ENCODE data around the gene ABHD18. TPM values are rescaled to one million over a fixed set of nuclear protein-coding genes. Genes with fewer than 3 reads are reported as not detected.

Gene ABHD18
- 8.3 and 10.1 TPM in 2 replicates for total RNA-seq

DNA sequence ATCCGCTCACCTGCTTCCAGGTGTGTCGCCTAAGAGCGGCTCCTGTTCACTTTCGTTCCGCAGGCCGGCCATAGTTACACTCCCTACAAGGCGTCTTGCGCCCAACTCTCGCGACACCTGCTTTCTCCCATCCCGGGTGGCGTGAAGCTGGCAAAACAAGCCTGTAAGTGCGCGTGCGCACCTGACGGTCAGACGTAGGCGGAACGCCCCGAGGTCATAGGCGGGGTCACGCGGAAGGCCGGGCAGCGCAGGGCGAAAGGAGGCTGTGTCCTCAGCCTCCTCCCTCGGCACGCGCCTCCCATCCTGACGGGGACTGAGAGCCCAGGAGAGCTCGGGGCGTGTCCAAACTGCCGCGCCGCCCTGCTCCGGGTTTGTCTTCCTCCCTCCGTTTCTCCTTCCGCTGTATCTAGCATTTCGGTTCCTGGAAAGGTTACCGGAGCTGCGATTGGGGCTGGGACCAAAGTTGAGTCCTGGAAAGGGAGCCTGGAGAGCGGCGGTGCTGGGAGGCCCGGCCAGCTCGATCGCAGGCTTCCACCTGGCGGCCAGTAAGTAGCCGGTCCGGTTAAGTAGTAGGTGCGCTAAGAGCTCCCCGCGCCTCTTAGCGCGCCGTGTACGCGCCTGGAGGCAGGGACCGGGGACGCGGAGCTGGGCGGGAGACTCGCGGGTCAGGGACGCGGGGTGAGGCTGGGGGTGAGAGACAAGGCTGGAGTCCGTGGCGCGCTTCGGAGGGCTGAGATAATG, at the start of gene ABHD18, which contains the start of gene MFSD8:
Gene ABHD18, plus strand, starts transcription at position 345 of the 741 bp plus-strand sequence. CDS start 17,550 bp downstream, outside the sequence.
Gene MFSD8, minus strand, starts transcription at position 112 of the 741 bp plus-strand sequence. Its CDS starts 40 bp downstream, at position 72.
- Histone ChIP-seq H2AFZ (ENCODE audit: low read length) (peak within 1 kb of the TSS; percentile 100), H3K27ac (ENCODE audit: low read depth, low read length) (peak within 1 kb of the TSS; percentile 89), H3K36me3 (ENCODE audit: insufficient read depth, low read length) (peaks cover 2% of the 10 kb centered on the region), H3K79me2 (ENCODE audit: insufficient read depth, low read length) (peaks cover 63% of the 10 kb centered on the region), H3K4me3 (ENCODE audit: insufficient read depth, low read length) (peak within 1 kb of the TSS; percentile 99), H4K20me1 (ENCODE audit: insufficient read depth, low read length) (no peaks in the 10 kb centered on the region), H3K27me3 (ENCODE audit: insufficient read depth, low read length) (no peaks in the 10 kb centered on the region), H3K9me3 (ENCODE audit: low read depth, low read length) (no peaks in the 10 kb centered on the region), H3K4me2 (ENCODE audit: insufficient read depth, low read length) (peak within 1 kb of the TSS; percentile 85), H3K4me1 (ENCODE audit: insufficient read depth, low read length) (peaks cover 7% of the 10 kb centered on the region)
- DNase-seq (ENCODE audit: insufficient read length, low spot score, missing footprints): peak; percentile 97
- TF ChIP-seq, protein P1, sequence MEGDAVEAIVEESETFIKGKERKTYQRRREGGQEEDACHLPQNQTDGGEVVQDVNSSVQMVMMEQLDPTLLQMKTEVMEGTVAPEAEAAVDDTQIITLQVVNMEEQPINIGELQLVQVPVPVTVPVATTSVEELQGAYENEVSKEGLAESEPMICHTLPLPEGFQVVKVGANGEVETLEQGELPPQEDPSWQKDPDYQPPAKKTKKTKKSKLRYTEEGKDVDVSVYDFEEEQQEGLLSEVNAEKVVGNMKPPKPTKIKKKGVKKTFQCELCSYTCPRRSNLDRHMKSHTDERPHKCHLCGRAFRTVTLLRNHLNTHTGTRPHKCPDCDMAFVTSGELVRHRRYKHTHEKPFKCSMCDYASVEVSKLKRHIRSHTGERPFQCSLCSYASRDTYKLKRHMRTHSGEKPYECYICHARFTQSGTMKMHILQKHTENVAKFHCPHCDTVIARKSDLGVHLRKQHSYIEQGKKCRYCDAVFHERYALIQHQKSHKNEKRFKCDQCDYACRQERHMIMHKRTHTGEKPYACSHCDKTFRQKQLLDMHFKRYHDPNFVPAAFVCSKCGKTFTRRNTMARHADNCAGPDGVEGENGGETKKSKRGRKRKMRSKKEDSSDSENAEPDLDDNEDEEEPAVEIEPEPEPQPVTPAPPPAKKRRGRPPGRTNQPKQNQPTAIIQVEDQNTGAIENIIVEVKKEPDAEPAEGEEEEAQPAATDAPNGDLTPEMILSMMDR (IDR thresholded peaks at IDR 0.05; ENCODE audit: extremely low read depth, low read depth, low read length): peak; percentile 34

DNA sequence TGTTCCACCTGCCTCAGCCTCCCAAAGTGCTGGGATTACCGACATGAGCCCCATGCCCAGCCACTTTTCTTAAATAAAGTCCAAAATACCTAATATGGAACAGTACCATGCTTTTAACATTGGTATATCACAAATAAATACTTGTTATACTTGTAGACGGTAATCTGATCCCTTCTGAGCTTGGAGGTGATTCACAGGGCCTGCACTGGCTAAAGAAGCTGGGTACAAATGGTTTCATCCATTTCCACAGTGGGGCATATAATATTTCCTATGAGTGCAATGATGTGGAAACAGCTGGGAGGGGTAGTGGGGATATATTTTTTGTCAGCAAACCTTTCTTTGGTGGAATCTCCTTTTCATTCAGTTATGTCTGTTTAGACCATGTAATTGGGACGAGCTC, 48.7 kb upstream of the ABHD18 start:
- Histone ChIP-seq H3K4me1 (ENCODE audit: insufficient read depth, low read length) (no peaks in the 10 kb centered on the region), H3K36me3 (ENCODE audit: insufficient read depth, low read length) (peaks cover 10% of the 10 kb centered on the region), H3K79me2 (ENCODE audit: insufficient read depth, low read length) (no peaks in the 10 kb centered on the region), H3K27ac (ENCODE audit: low read depth, low read length) (no peak overlapping the region), H3K4me2 (ENCODE audit: insufficient read depth, low read length) (no peak overlapping the region), H4K20me1 (ENCODE audit: insufficient read depth, low read length) (no peaks in the 10 kb centered on the region), H2AFZ (ENCODE audit: low read length) (no peak overlapping the region), H3K27me3 (ENCODE audit: insufficient read depth, low read length) (no peaks in the 10 kb centered on the region), H3K4me3 (ENCODE audit: insufficient read depth, low read length) (no peak overlapping the region), H3K9me3 (ENCODE audit: low read depth, low read length) (no peaks in the 10 kb centered on the region)
- no peak for DNase-seq (ENCODE audit: insufficient read length, low spot score, missing footprints)
- TF ChIP-seq, protein P1 (IDR thresholded peaks at IDR 0.05; ENCODE audit: extremely low read depth, low read depth, low read length): no peak

DNA sequence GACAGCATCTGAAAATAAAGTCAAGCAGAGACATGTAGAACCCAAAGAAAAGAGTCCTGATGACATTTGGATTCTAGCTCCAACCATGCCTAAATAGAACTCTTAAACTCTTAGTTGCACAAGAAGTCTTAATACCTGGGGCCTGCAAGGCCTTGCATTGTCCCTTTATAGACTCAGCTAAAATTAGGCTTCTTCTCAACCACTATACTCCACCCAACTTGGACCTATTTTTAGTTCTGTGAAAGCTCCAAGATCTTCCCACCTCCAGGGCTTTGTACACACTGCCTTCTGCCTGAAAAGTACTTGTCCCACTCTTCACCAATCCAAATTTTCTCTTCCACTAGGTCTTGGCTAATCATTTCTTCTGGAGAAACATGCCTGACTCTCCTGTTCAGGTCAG, 48.1 kb upstream of the ABHD18 start:
- H2AFZ ChIP-seq (ENCODE audit: low read length): no peak overlapping the region
- H3K79me2 ChIP-seq (ENCODE audit: insufficient read depth, low read length): no peaks in the 10 kb centered on the region
- DNase-seq (ENCODE audit: insufficient read length, low spot score, missing footprints): no peak
- peaks cover 10% of the 10 kb centered on the region for H3K36me3 ChIP-seq (ENCODE audit: insufficient read depth, low read length)
- H3K4me2 ChIP-seq (ENCODE audit: insufficient read depth, low read length): no peak overlapping the region
- no peaks in the 10 kb centered on the region for H3K4me1 ChIP-seq (ENCODE audit: insufficient read depth, low read length)
- no peaks in the 10 kb centered on the region for H4K20me1 ChIP-seq (ENCODE audit: insufficient read depth, low read length)
- H3K4me3 ChIP-seq (ENCODE audit: insufficient read depth, low read length): no peak overlapping the region
- no peaks in the 10 kb centered on the region for H3K9me3 ChIP-seq (ENCODE audit: low read depth, low read length)
- no peak overlapping the region for H3K27ac ChIP-seq (ENCODE audit: low read depth, low read length)
- H3K27me3 ChIP-seq (ENCODE audit: insufficient read depth, low read length): no peaks in the 10 kb centered on the region
- TF ChIP-seq, protein P1 (IDR thresholded peaks at IDR 0.05; ENCODE audit: extremely low read depth, low read depth, low read length): no peak

DNA sequence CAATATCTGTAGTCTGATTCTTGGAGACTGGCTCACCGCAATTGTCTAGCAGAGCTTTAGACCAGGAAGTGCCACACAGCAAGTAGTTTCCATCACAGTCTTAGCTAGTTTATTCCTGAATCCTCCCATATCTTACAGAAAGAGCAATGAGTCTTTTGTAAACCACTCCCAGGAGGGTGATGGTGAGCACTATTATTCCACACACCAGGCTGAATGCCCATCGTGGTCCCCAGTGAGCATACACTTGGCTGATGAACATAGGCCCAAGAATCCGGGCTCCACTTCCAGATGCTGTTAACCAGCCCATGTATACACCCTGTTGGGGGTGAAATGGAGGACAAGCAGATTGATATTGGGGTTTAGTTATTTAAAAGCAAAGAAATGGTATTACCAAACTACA, 44.7 kb upstream of the ABHD18 start:
- TF ChIP-seq, protein P1 (IDR thresholded peaks at IDR 0.05; ENCODE audit: extremely low read depth, low read depth, low read length): no peak
- H3K79me2 ChIP-seq (ENCODE audit: insufficient read depth, low read length): no peaks in the 10 kb centered on the region
- H3K36me3 ChIP-seq (ENCODE audit: insufficient read depth, low read length): peaks cover 10% of the 10 kb centered on the region
- no peak overlapping the region for H3K4me3 ChIP-seq (ENCODE audit: insufficient read depth, low read length)
- no peak overlapping the region for H3K27ac ChIP-seq (ENCODE audit: low read depth, low read length)
- no peaks in the 10 kb centered on the region for H3K9me3 ChIP-seq (ENCODE audit: low read depth, low read length)
- no peaks in the 10 kb centered on the region for H4K20me1 ChIP-seq (ENCODE audit: insufficient read depth, low read length)
- H3K27me3 ChIP-seq (ENCODE audit: insufficient read depth, low read length): no peaks in the 10 kb centered on the region
- no peak overlapping the region for H3K4me2 ChIP-seq (ENCODE audit: insufficient read depth, low read length)
- no peak overlapping the region for H2AFZ ChIP-seq (ENCODE audit: low read length)
- no peaks in the 10 kb centered on the region for H3K4me1 ChIP-seq (ENCODE audit: insufficient read depth, low read length)
- DNase-seq (ENCODE audit: insufficient read length, low spot score, missing footprints): peak; percentile 18
